A549 (cell line): ENCODE data around the gene ABHD12. TPM values are rescaled to one million over a fixed set of nuclear protein-coding genes. Genes with fewer than 3 reads are reported as not detected.

Experiments used
- ATAC-seq, 2 experiments: fragments of 200-7000 bp in 1 of 2; fragments of >200 bp in 1 of 2; cut with Nextera tagmentation in 1 of 2; cut with Tn5 transposase in 1 of 2; 3 replicates each; pipeline versions ENCODE4 v1.8.0 to v1.9.1; 2018 to 2020; ENCODE audit warnings: mild to moderate bottlenecking in 1 of 2, moderate library complexity in 1 of 2
- CTCF ChIA-PET: fragments of 300-600 bp; sonication (Branson Sonifier 250); formaldehyde crosslinking; extraction: SDS; loops from one replicate; lab custom pipeline; 2021; ENCODE audit warnings: antibody characterized with exemption, inconsistent platforms; lab: Yijun Ruan, JAX
- POLR2A ChIA-PET: fragments of 350-600 bp; formaldehyde crosslinking; extraction: SDS; loops from one replicate; lab custom pipeline; 2021; ENCODE audit warnings: antibody characterized with exemption, inconsistent platforms; lab: Yijun Ruan, JAX
- DNase-seq, 2 experiments: peaks; one replicate each; pipeline versions ENCODE4 v3.0.0 to v3.0.0-alpha.2; 2011 to 2016; ENCODE audit warnings: low read depth in 1 of 2, low spot score in 1 of 2
- FAIRE-seq: peaks from 2 replicates; lab custom pipeline; 2011; peaks lifted over from hg19 to GRCh38; lab: Jason Lieb, UNC
- H3K27ac ChIP-seq, 2 experiments: fragments of >200 bp; sonication (Bioruptor Twin); formaldehyde crosslinking; 3 replicates each; pipeline ENCODE4 v1.5.1; 2016 to 2017
- H3K4me1 ChIP-seq: fragments of >200 bp; sonication (Bioruptor Twin); formaldehyde crosslinking; 3 replicates; pipeline ENCODE4 v1.6.1; 2016
- H3K4me2 ChIP-seq: fragments of >200 bp; sonication (Bioruptor Twin); formaldehyde crosslinking; 3 replicates; pipeline ENCODE4 v1.6.1; 2016
- H3K4me3 ChIP-seq: fragments of >200 bp; sonication (Bioruptor Twin); formaldehyde crosslinking; 3 replicates; pipeline ENCODE4 v1.5.1; 2016
- H3K9me3 ChIP-seq: fragments of >200 bp; sonication (Bioruptor Twin); formaldehyde crosslinking; 3 replicates; pipeline ENCODE4 v1.6.1; 2016
- ATOH8 ChIP-seq: fragments of 250-450 bp; sonication (Bioruptor Pico); IDR thresholded peaks from 2 replicates; pipeline ENCODE4 v1.5.0; 2020; ENCODE audit warnings: low read depth, mild to moderate bottlenecking, moderate library complexity
- CHD2 ChIP-seq: fragments of 150-350 bp; IDR thresholded peaks from 2 replicates; pipeline ENCODE4 v1.6.1; 2014; ENCODE audit warnings: low read length; ENCODE audit not compliant: partially characterized antibody
- CTCF ChIP-seq: fragments of >200 bp; sonication (Bioruptor Twin); formaldehyde crosslinking; IDR thresholded peaks from 3 replicates; pipeline ENCODE4 v1.5.1; 2016
- ELK1 ChIP-seq: fragments of 150-350 bp; IDR thresholded peaks from 2 replicates; pipeline ENCODE4 v1.6.1; 2014; ENCODE audit warnings: low read depth, mild to moderate bottlenecking, low read length
- EP300 ChIP-seq, 2 experiments: fragments of >200 bp; sonication (Bioruptor Twin); formaldehyde crosslinking; IDR thresholded peaks; 2 replicates in 1 of 2; 3 replicates in 1 of 2; pipeline ENCODE4 v1.6.1; 2016 to 2017
- HDAC2 ChIP-seq: fragments of 200-600 bp; sonication (generic); IDR thresholded peaks from 2 replicates; pipeline ENCODE4 v1.6.1; 2016
- HOXA7 ChIP-seq: fragments of 250-450 bp; sonication (Bioruptor Pico); IDR thresholded peaks from 2 replicates; pipeline ENCODE4 v1.5.0; 2020; ENCODE audit warnings: mild to moderate bottlenecking, moderate library complexity
- JUN ChIP-seq, 2 experiments: fragments of >200 bp; sonication (Bioruptor Twin); formaldehyde crosslinking; IDR thresholded peaks; 2 replicates in 1 of 2; 3 replicates in 1 of 2; pipeline ENCODE4 v1.6.1; 2016 to 2017
- JUNB ChIP-seq: fragments of >200 bp; sonication (Bioruptor Twin); formaldehyde crosslinking; IDR thresholded peaks from 2 replicates; pipeline ENCODE4 v1.6.1; 2016
- KDM5A ChIP-seq: fragments of 200-600 bp; sonication (generic); IDR thresholded peaks from 2 replicates; pipeline ENCODE4 v1.6.1; 2016; ENCODE audit warnings: antibody characterized with exemption, mild to moderate bottlenecking
- MAX ChIP-seq: IDR thresholded peaks from 2 replicates; pipeline ENCODE4 v1.6.1; 2012
- MYC ChIP-seq: IDR thresholded peaks from 2 replicates; pipeline ENCODE4 v1.6.1; 2012; ENCODE audit warnings: mild to moderate bottlenecking, inconsistent platforms, low read length, improper control_type of control experiment, borderline replicate concordance
- NPAS2 ChIP-seq: fragments of 250-450 bp; sonication (Bioruptor Pico); IDR thresholded peaks from 2 replicates; pipeline ENCODE4 v1.8.0; 2022; ENCODE audit warnings: mild to moderate bottlenecking, moderate library complexity, borderline replicate concordance
- POLR2AphosphoS2 ChIP-seq: conservative IDR thresholded peaks from 2 replicates; pipeline ENCODE4 v1.6.1; 2012; ENCODE audit warnings: low read length, improper control_type of control experiment, inconsistent platforms
- RAD21 ChIP-seq, 2 experiments: fragments of >200 bp in 1 of 2; sonication (Bioruptor Twin) in 1 of 2; formaldehyde crosslinking in 1 of 2; IDR thresholded peaks in 1 of 2; conservative IDR thresholded peaks in 1 of 2; 2 replicates in 1 of 2; 3 replicates in 1 of 2; pipeline ENCODE4 v1.6.1; 2012 to 2018; ENCODE audit warnings: inconsistent platforms in 1 of 2
- RARB ChIP-seq: fragments of 250-450 bp; sonication (Bioruptor Pico); IDR thresholded peaks from 2 replicates; pipeline ENCODE4 v1.8.0; 2021; ENCODE audit warnings: mild to moderate bottlenecking, moderate library complexity
- RCOR1 ChIP-seq: fragments of 150-350 bp; IDR thresholded peaks from 2 replicates; pipeline ENCODE4 v1.6.1; 2014; ENCODE audit warnings: antibody characterized with exemption, low read length, low read depth
- RFX5 ChIP-seq: fragments of 450-650 bp; IDR thresholded peaks from 2 replicates; pipeline ENCODE4 v1.7.1; 2014; ENCODE audit warnings: antibody characterized with exemption, mild to moderate bottlenecking, moderate library complexity
- SMC3 ChIP-seq: fragments of >200 bp; sonication (Bioruptor Twin); formaldehyde crosslinking; IDR thresholded peaks from 3 replicates; pipeline ENCODE4 v1.6.1; 2018; ENCODE audit warnings: inconsistent platforms
- USF2 ChIP-seq: fragments of 450-650 bp; IDR thresholded peaks from 2 replicates; pipeline ENCODE4 v1.6.1; 2014; ENCODE audit warnings: antibody characterized with exemption
- ZFP36 ChIP-seq: fragments of 450-650 bp; IDR thresholded peaks from 2 replicates; pipeline ENCODE4 v1.6.1; 2014; ENCODE audit warnings: borderline replicate concordance; ENCODE audit not compliant: partially characterized antibody
- ZNF302 ChIP-seq: fragments of 250-450 bp; sonication (Bioruptor Pico); IDR thresholded peaks from 2 replicates; pipeline ENCODE4 v1.9.0; 2021; ENCODE audit warnings: inconsistent platforms, mild to moderate bottlenecking, moderate library complexity
- ZSCAN20 ChIP-seq: fragments of 250-450 bp; sonication (Bioruptor Pico); IDR thresholded peaks from 2 replicates; pipeline ENCODE4 v1.8.0; 2022; ENCODE audit warnings: mild to moderate bottlenecking, moderate library complexity
- WGBS: methylation state at CpG from one replicate; pipeline ENCODE4 v1.1.6; 2017; ENCODE audit errors: missing lambda C conversion rate; 5-methylcytosine and 5-hydroxymethylcytosine counted together
- polyA plus RNA-seq, 4 experiments: library from polyadenylated mRNA; depleted of rRNA in 3 of 4; stranded (reverse); fragments of >200 nt; fragmentation: RNase III in 1 of 4; extraction: RNeasy Plus Mini Kit Qiagen cat#74134 plus additional on column Dnase treatment in 1 of 4; gene quantifications; 2 replicates in 3 of 4; 3 replicates in 1 of 4; pipeline ENCODE4 v1.2.3, GENCODE V29; 2011 to 2017

The ABHD12 gene
- polyA plus RNA-seq, 2 of the 4 experiments (the other 2 are of a cell fraction): 54.3 to 101 TPM

GRCh38 chr20:25279403-25279802, 111.2 kb downstream of the ABHD12 start:
- ChIA-PET POLR2A (no interaction called here), CTCF (interaction anchor here (0.6 to 8.6 kb wide), 4 partner anchors 15 to 106 kb away, joined by 3 to 42 read pairs (median 3); no protein-coding TSS in a partner anchor)
- Histone ChIP-seq H3K9me3 (no peaks in the 10 kb centered on the region), H3K4me2 (no peak overlapping the region), H3K27ac (no peak overlapping the region; a peak in 1 of 6 replicates), H3K4me1 (no peaks in the 10 kb centered on the region; the same call in 2 of the 3 replicates), H3K4me3 (no peak overlapping the region)
- DNase-seq: no peak
- 76% methylated on average over 9 of the region's 9 CpGs for WGBS
- TF ChIP-seq HDAC2: no peak
- no peak for TF ChIP-seq MAX
- TF ChIP-seq RFX5: no peak
- TF ChIP-seq CTCF: no peak
- no peak for TF ChIP-seq MYC
- no peak for TF ChIP-seq USF2
- TF ChIP-seq JUNB: no peak
- no peak for TF ChIP-seq RARB
- no peak for TF ChIP-seq ZFP36
- no peak for TF ChIP-seq RCOR1
- no peak for TF ChIP-seq SMC3
- TF ChIP-seq NPAS2: no peak
- no peak for TF ChIP-seq ELK1
- ATAC-seq: no peak
- FAIRE-seq: no peak

GRCh38 chr20:25278636-25279361, 111.8 kb downstream of the ABHD12 start:
- WGBS: 89% methylated on average over 26 of the region's 26 CpGs
- H3K4me3 ChIP-seq: no peak overlapping the region
- CTCF ChIA-PET: interaction anchor here (0.6 to 8.6 kb wide), 5 partner anchors 16 to 105 kb away, joined by 3 to 42 read pairs (median 3); partner anchors contain the start of gene PYGB
- TF ChIP-seq POLR2AphosphoS2 (no peak), CHD2 (no peak), ZNF302 (no peak), KDM5A (no peak), CTCF (no peak), NPAS2 (no peak), JUN (IDR thresholded peaks at IDR 0.05) (no peak), ZSCAN20 (CRISPR knock-in tag) (no peak), RAD21 (conservative IDR thresholded peaks at IDR 0.05 in 1 of 2, IDR thresholded peaks at IDR 0.05 in 1 of 2) (no peak), EP300 (IDR thresholded peaks at IDR 0.05) (no peak), HOXA7 (CRISPR knock-in tag) (no peak), MYC (no peak), ATOH8 (no peak), RCOR1 (no peak)
- TF ChIP-seq, all 56 proteins: peak for 0
- Histone ChIP-seq H3K4me1 (no peaks in the 10 kb centered on the region; the same call in 2 of the 3 replicates), H3K9me3 (no peaks in the 10 kb centered on the region), H3K4me2 (no peak overlapping the region), H3K27ac (peak overlapping the region in 1 of 2 experiments; percentile 64; a peak in 1 of 6 replicates)
- POLR2A ChIA-PET: no interaction called here
- DNase-seq (no peak), FAIRE-seq (no peak), ATAC-seq (no peak)
